Erythroblast (primary cell): ENCODE results near the gene CD82.
A peak's percentile ranks its signal among the peaks of the same experiment; 100 is the strongest.

Experiments
- DNase-seq, 2 experiments: peaks; one replicate each; lab custom pipeline; 2025; lab: John Stamatoyannopoulos, UW
- GATA1 ChIP-seq: IDR thresholded peaks from 2 replicates; pipeline ENCODE4 v1.6.1; 2011; ENCODE audit warnings: low read depth, mild to moderate bottlenecking, control low read depth, low read length, moderate library complexity
- POLR2A ChIP-seq: IDR thresholded peaks from 2 replicates; pipeline ENCODE4 v1.6.1; 2011; ENCODE audit warnings: mild to moderate bottlenecking, low read length

Gene CD82

GRCh38 chr11:44573333-44573732 is 7.9 kb downstream of the CD82 start:
- TF ChIP-seq GATA1 (no peak), POLR2A (no peak)
- no peak for DNase-seq

GRCh38 chr11:44574610-44575287 is 9.3 kb downstream of the CD82 start:
- DNase-seq, result no peak
- TF ChIP-seq POLR2A (no peak), GATA1 (no peak)

- TF ChIP-seq GATA1 (no peak), POLR2A (no peak)
Observed at GRCh38 chr11:44575288-44575672, 9.8 kb downstream of the CD82 start.

GRCh38 chr11:44575962-44576361 is 10.5 kb downstream of the CD82 start:
- TF ChIP-seq GATA1, result no peak
- TF ChIP-seq POLR2A, result no peak
- no peak for DNase-seq

More at GRCh38 chr11:44575288-44575672, 9.8 kb downstream of the CD82 start:
- DNase-seq, result no peak

- TF ChIP-seq POLR2A (no peak), GATA1 (no peak)
- no peak for DNase-seq
Observed at GRCh38 chr11:44576656-44577055, 11.2 kb downstream of the CD82 start.

GRCh38 chr11:44577231-44577830 is 11.9 kb downstream of the CD82 start:
- TF ChIP-seq GATA1, result no peak
- no peak for TF ChIP-seq POLR2A
- DNase-seq, result peak; percentile 68 to 74

- TF ChIP-seq GATA1 (no peak), POLR2A (no peak)
- no peak for DNase-seq
Observed at GRCh38 chr11:44578279-44578678, 12.8 kb downstream of the CD82 start.

GRCh38 chr11:44579302-44579761 is 13.9 kb downstream of the CD82 start:
- no peak for DNase-seq
- no peak for TF ChIP-seq POLR2A
- TF ChIP-seq GATA1, result no peak

GRCh38 chr11:44580701-44581100 is 15.2 kb downstream of the CD82 start:
- peak; percentile 86 to 95 for DNase-seq
- peak; percentile 38 for TF ChIP-seq POLR2A
- no peak for TF ChIP-seq GATA1

- TF ChIP-seq POLR2A (no peak), GATA1 (no peak)
- no peak for DNase-seq
Observed at GRCh38 chr11:44581246-44581645, 15.8 kb downstream of the CD82 start.

GRCh38 chr11:44582641-44583352 is 17.3 kb downstream of the CD82 start:
- no peak for TF ChIP-seq GATA1
- TF ChIP-seq POLR2A, result no peak
- DNase-seq, result no peak

GRCh38 chr11:44583353-44583669 is 17.8 kb downstream of the CD82 start:
- TF ChIP-seq POLR2A, result no peak
- no peak for TF ChIP-seq GATA1
- no peak for DNase-seq

GRCh38 chr11:44585421-44585820 is 20.0 kb downstream of the CD82 start:
- DNase-seq, result no peak
- TF ChIP-seq POLR2A (no peak), GATA1 (no peak)

- TF ChIP-seq GATA1 (no peak), POLR2A (no peak)
- DNase-seq, result no peak
Observed at GRCh38 chr11:44589301-44589700, 23.8 kb downstream of the CD82 start.
